Activated T-cell treated with anti-CD3 and anti-CD28 coated beads, Interleukin-2, amount 50 U/mL, for 24 hours (primary cell): ENCODE results near the gene OR52N5.
A peak's percentile ranks its signal among the peaks of the same experiment; 100 is the strongest.

Experiments
- DNase-seq: peaks from one replicate; pipeline ENCODE4 v3.0.0-alpha.2; 2020
- H3K27ac Mint-ChIP-seq: 2 replicates; pipeline ENCODE4 v1.8.0; 2020; ENCODE audit warnings: mild to moderate bottlenecking, mixed read lengths
- H3K27me3 Mint-ChIP-seq: 2 replicates; pipeline ENCODE4 v1.8.0; 2020; ENCODE audit warnings: mixed read lengths
- H3K36me3 Mint-ChIP-seq: 2 replicates; pipeline ENCODE4 v1.8.0; 2020; ENCODE audit warnings: low read depth, mixed read lengths
- H3K4me1 Mint-ChIP-seq: 2 replicates; pipeline ENCODE4 v1.8.0; 2020; ENCODE audit warnings: low read depth, mixed read lengths
- H3K4me3 Mint-ChIP-seq: 2 replicates; pipeline ENCODE4 v1.8.0; 2020; ENCODE audit warnings: mild to moderate bottlenecking, moderate library complexity, mixed read lengths
- H3K9me3 Mint-ChIP-seq: 2 replicates; pipeline ENCODE4 v1.8.0; 2020; ENCODE audit warnings: mixed read lengths

Gene OR52N5

GRCh38 chr11:5783255-5783654 is at the start of gene OR52N5:
TSS of gene OR52N5 (minus strand) at chr11:5783355. CDS start at chr11:5778634, 4,721 bp downstream.
- Mint-ChIP-seq H3K4me1 (peaks cover 6% of the 10 kb centered on the region), H3K27me3 (peaks cover 36% of the 10 kb centered on the region), H3K9me3 (no peaks in the 10 kb centered on the region)

DNA sequence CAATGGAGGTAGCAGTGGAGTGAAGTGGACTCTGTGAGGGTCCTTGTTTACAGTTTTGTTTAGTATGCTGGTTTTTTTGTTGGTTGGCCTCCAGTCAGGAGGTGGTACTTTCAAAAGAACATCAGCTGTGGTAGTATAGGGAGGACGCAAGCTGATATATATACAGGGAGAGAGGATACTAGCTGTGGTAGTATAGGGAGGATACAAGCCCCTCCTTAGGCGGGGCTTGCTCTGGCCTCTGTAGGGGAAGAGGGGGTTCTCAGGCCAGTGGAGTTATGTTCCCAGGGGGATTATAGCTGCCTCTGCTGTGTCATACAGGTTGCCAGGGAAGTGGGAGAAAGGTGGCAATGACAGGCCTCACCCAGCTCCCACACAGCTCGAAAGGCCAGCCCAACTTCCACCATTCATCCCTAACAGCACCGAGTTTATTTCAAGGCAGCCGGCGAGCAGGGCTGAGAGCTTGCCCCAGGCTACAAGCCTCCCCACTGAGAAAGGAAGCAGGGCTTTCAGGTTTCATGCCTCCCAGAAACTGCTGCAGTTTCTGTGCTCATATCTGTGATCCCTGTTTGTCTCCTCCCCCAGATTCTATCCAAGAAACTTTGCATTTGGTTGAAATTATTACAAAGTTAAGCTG is 48.2 kb upstream of the OR52N5 start:
- Mint-ChIP-seq H3K27me3 (peaks cover 15% of the 10 kb centered on the region), H3K4me1 (no peaks in the 10 kb centered on the region), H3K36me3 (no peaks in the 10 kb centered on the region), H3K9me3 (no peaks in the 10 kb centered on the region), H3K27ac (no peak overlapping the region), H3K4me3 (no peak overlapping the region)
- DNase-seq: no peak

More at GRCh38 chr11:5783255-5783654, at the start of gene OR52N5:
- DNase-seq: no peak
- no peaks in the 10 kb centered on the region for H3K36me3 Mint-ChIP-seq
- H3K4me3 Mint-ChIP-seq: no peak within 1 kb of the TSS
- H3K27ac Mint-ChIP-seq: no peak within 1 kb of the TSS

DNA sequence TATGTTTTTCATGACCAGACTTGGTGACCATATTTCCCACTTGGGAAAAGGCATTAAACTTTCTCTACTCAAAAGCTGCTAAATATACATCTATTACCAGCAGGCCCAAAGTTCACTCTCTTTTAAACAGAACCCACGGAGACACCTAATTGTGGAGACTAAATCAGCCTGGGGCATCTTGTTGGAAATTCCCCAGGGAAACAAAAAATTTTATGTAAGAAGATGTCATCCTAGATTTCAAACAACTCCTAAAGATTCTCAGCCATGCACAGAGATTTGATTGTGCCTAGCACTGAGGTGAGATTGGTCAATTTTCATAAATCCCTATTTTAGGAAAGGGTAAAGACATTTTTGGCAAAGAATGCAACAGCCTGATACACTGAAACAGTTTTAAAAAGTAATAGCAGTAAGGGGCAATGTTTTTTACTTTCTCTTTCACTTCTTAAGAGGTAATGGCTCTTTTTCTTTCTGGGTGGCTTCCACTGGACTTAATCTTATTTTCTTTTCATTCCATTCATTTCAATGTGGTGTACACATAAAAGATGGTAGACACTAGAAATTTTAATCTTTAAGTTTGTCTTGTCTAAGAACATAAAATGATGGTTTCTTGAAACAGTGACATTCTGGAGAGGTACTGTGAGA is 35.2 kb upstream of the OR52N5 start:
- Mint-ChIP-seq H3K9me3 (no peaks in the 10 kb centered on the region), H3K36me3 (no peaks in the 10 kb centered on the region), H3K27me3 (no peaks in the 10 kb centered on the region), H3K27ac (no peak overlapping the region), H3K4me3 (peak overlapping the region; percentile 49), H3K4me1 (peaks cover 10% of the 10 kb centered on the region)
- no peak for DNase-seq

DNA sequence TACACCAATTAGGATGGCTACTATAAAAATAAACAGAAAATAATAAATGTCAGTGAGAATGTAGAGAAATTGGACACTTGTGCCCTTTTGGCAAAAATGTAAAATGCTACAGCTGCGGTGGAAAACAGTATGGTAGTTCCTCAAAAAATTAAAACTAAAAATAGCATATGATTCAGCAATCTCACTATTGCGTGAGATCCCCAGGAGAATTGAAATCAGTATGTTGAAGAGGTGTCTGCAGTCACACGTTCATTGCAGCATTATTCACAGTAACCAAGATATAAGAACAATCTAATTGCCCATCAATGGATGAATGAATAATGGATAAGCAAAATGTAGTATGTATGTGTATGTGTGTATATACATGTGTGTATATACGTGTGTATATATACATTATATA is 32.4 kb upstream of the OR52N5 start:
- DNase-seq: no peak
- Mint-ChIP-seq H3K27me3 (no peaks in the 10 kb centered on the region), H3K4me1 (peaks cover 10% of the 10 kb centered on the region), H3K4me3 (no peak overlapping the region), H3K9me3 (no peaks in the 10 kb centered on the region), H3K27ac (no peak overlapping the region), H3K36me3 (no peaks in the 10 kb centered on the region)

GRCh38 chr11:5809905-5810795 is 27.0 kb upstream of the OR52N5 start:
- peaks cover 12% of the 10 kb centered on the region for H3K27me3 Mint-ChIP-seq
- no peak overlapping the region for H3K4me3 Mint-ChIP-seq
- no peak for DNase-seq

DNA sequence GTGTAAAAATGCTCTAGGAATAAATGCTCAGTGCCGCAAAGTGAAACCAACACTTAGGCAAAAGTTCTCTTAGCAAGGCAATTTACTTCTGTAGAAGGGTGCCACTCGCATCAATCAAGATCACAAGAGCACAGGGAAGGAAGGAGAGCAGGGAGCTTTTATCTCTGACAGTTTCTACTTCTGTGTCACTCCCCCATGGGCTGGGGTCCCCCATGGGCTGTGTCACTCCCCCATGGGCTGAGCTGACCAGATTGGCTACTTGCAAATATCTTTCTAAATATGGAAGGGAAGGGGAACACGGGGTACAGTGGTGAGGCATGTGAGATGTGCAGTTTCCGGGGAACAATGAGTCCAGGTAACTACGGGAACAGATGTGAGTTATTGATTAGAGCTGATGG is 26.0 kb upstream of the OR52N5 start:
- Mint-ChIP-seq H3K27ac (no peak overlapping the region), H3K4me3 (peak overlapping the region; percentile 85)
- DNase-seq: no peak

More at GRCh38 chr11:5809905-5810795, 27.0 kb upstream of the OR52N5 start:
- Mint-ChIP-seq H3K4me1 (peaks cover 11% of the 10 kb centered on the region), H3K27ac (no peak overlapping the region), H3K9me3 (no peaks in the 10 kb centered on the region), H3K36me3 (no peaks in the 10 kb centered on the region)

GRCh38 chr11:5808500-5809121 is 25.5 kb upstream of the OR52N5 start, which contains the start of gene OR52N2:
TSS of gene OR52N2 (plus strand) at chr11:5808924. CDS start at chr11:5820336, 11,412 bp downstream.
- peaks cover 16% of the 10 kb centered on the region for H3K27me3 Mint-ChIP-seq
- DNase-seq: peak; percentile 75
- H3K4me1 Mint-ChIP-seq: peaks cover 11% of the 10 kb centered on the region
- peak within 1 kb of the TSS; percentile 85 for H3K4me3 Mint-ChIP-seq
- H3K36me3 Mint-ChIP-seq: no peaks in the 10 kb centered on the region
- peaks cover 4% of the 10 kb centered on the region for H3K9me3 Mint-ChIP-seq
- H3K27ac Mint-ChIP-seq: no peak within 1 kb of the TSS

More for the DNA sequence above, 26.0 kb upstream of the OR52N5 start:
- Mint-ChIP-seq H3K27me3 (peaks cover 14% of the 10 kb centered on the region), H3K36me3 (no peaks in the 10 kb centered on the region), H3K4me1 (peaks cover 11% of the 10 kb centered on the region), H3K9me3 (peaks cover 2% of the 10 kb centered on the region)

DNA sequence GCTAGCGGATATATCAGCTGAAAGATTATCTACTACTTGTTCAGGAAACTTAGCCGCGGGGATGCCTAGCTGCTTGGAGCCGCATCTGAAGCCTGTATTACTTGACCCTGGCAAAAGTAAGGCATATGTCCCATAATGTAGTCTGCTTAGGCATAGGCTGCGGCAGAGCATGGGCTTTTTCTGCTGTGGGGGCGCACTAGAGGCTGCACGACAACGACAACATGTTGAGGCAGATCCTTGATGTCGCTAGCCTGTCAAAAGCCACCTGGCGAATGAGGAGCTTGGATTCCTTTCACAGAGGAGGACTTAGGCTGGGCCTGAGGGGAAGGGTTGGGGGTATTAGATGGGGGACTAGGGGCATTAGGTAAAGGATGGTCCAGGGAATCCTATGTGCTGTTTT is 24.4 kb upstream of the OR52N5 start:
- H3K27ac Mint-ChIP-seq: no peak overlapping the region
- peaks cover 23% of the 10 kb centered on the region for H3K27me3 Mint-ChIP-seq
- H3K36me3 Mint-ChIP-seq: no peaks in the 10 kb centered on the region
- peaks cover 11% of the 10 kb centered on the region for H3K9me3 Mint-ChIP-seq
- H3K4me3 Mint-ChIP-seq: no peak overlapping the region
- peaks cover 11% of the 10 kb centered on the region for H3K4me1 Mint-ChIP-seq
- DNase-seq: no peak

GRCh38 chr11:5803982-5804381 is 20.8 kb upstream of the OR52N5 start:
- Mint-ChIP-seq H3K4me3 (no peak overlapping the region), H3K4me1 (peaks cover 7% of the 10 kb centered on the region), H3K27me3 (peaks cover 30% of the 10 kb centered on the region), H3K36me3 (no peaks in the 10 kb centered on the region), H3K27ac (no peak overlapping the region), H3K9me3 (peaks cover 11% of the 10 kb centered on the region)
- DNase-seq: no peak

GRCh38 chr11:5796541-5796940 is 13.4 kb upstream of the OR52N5 start:
- H3K4me3 Mint-ChIP-seq: no peak overlapping the region
- H3K27ac Mint-ChIP-seq: no peak overlapping the region
- H3K36me3 Mint-ChIP-seq: no peaks in the 10 kb centered on the region
- H3K27me3 Mint-ChIP-seq: peaks cover 40% of the 10 kb centered on the region
- no peak for DNase-seq
- no peaks in the 10 kb centered on the region for H3K4me1 Mint-ChIP-seq
- H3K9me3 Mint-ChIP-seq: no peaks in the 10 kb centered on the region

DNA sequence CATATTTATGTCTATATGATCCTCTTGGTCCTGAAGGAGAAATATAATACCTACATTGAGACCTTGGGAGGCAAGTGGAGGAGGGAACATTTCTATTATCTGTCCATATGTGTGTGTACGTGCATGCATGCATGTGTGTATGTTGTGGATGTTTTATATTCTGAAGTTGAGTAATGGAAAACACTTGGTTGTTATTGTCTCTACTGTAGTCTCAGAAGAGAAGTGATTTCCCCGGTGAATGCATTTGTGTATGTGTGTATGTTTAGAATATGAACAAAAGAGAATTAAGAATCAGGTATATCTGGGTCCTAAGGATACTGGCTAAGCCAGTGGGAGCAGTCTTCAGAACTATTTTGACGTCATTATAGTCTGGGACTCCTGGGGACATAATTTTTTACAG is 8.0 kb upstream of the OR52N5 start, which contains the start of gene OR52N1:
Gene OR52N1, minus strand, starts transcription at position 101 of the 400 bp plus-strand sequence. CDS start 2,449 bp downstream, outside the sequence.
- H3K27me3 Mint-ChIP-seq: peaks cover 21% of the 10 kb centered on the region
- no peaks in the 10 kb centered on the region for H3K4me1 Mint-ChIP-seq

DNA sequence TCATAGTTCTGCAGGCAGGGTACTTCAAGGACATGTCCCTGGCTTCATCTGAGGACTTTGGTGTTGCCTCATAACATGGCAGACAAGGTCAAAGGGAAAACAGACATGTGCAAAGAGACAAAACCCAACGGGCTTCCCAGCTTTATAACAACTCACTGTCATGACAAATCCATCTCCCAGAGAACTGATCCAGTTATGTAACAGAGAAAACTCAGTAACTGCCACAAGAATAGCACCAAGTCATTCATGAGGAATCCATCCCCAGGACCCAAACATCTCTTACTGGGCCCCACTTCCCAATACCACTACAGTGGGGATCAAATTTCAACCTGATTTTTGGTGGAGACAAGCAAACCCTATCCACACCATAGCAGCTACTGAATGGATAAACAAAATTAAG is 16.1 kb downstream of the OR52N5 start:
- H3K27ac Mint-ChIP-seq: no peak overlapping the region
- no peaks in the 10 kb centered on the region for H3K4me1 Mint-ChIP-seq
- no peak for DNase-seq
- H3K27me3 Mint-ChIP-seq: no peaks in the 10 kb centered on the region
- no peaks in the 10 kb centered on the region for H3K36me3 Mint-ChIP-seq
- H3K9me3 Mint-ChIP-seq: no peaks in the 10 kb centered on the region
- H3K4me3 Mint-ChIP-seq: no peak overlapping the region

More for the DNA sequence above, 8.0 kb upstream of the OR52N5 start, which contains the start of gene OR52N1:
- H3K9me3 Mint-ChIP-seq: no peaks in the 10 kb centered on the region
- H3K36me3 Mint-ChIP-seq: no peaks in the 10 kb centered on the region
- H3K27ac Mint-ChIP-seq: no peak within 1 kb of the TSS
- DNase-seq: no peak
- H3K4me3 Mint-ChIP-seq: no peak within 1 kb of the TSS

GRCh38 chr11:5753943-5754342 is 29.2 kb downstream of the OR52N5 start, which contains the start of gene OR52N4:
TSS of gene OR52N4 (plus strand) at chr11:5754243. CDS start at chr11:5754741, 498 bp downstream.
- no peaks in the 10 kb centered on the region for H3K4me1 Mint-ChIP-seq
- H3K9me3 Mint-ChIP-seq: no peaks in the 10 kb centered on the region
- H3K36me3 Mint-ChIP-seq: no peaks in the 10 kb centered on the region
- no peaks in the 10 kb centered on the region for H3K27me3 Mint-ChIP-seq
- no peak within 1 kb of the TSS for H3K27ac Mint-ChIP-seq
- no peak within 1 kb of the TSS for H3K4me3 Mint-ChIP-seq
- no peak for DNase-seq

DNA sequence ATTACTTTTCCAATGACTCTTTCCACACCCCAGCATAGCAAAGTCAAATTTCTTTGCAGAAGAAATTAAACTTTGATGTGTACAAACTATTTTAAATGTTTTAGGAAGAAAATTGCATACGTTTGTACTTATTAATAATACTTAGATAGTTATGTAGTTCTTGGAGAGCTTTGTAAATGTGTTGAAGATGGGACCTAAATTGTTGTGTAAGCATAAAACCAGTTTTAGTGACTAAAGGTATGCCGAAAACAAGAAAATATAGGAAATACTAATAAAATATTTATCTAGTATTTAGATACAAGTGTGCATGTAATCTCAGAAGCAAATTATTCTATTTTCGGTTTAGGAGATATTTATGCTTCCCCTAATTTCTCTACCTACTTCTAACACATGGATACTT is 33.3 kb downstream of the OR52N5 start:
- Mint-ChIP-seq H3K4me3 (no peak overlapping the region), H3K27ac (no peak overlapping the region)

More for the DNA sequence above, 33.3 kb downstream of the OR52N5 start:
- Mint-ChIP-seq H3K27me3 (no peaks in the 10 kb centered on the region), H3K36me3 (no peaks in the 10 kb centered on the region), H3K4me1 (no peaks in the 10 kb centered on the region), H3K9me3 (peaks cover 4% of the 10 kb centered on the region)
- DNase-seq: no peak
